Measurements from ENCODE around the gene TYRO3. TPM values are rescaled to one million over a fixed set of nuclear protein-coding genes. Genes with fewer than 3 reads are reported as not detected.
"Not testable (repeated sequence)": the region's sequence is repeated elsewhere in the genome, so short reads cannot be mapped to it uniquely, and the experiment has no call there.

The TYRO3 gene
- total and polyA plus RNA-seq, 12 donors: 1.2 to 9.6 (median 3.2) TPM

DNA sequence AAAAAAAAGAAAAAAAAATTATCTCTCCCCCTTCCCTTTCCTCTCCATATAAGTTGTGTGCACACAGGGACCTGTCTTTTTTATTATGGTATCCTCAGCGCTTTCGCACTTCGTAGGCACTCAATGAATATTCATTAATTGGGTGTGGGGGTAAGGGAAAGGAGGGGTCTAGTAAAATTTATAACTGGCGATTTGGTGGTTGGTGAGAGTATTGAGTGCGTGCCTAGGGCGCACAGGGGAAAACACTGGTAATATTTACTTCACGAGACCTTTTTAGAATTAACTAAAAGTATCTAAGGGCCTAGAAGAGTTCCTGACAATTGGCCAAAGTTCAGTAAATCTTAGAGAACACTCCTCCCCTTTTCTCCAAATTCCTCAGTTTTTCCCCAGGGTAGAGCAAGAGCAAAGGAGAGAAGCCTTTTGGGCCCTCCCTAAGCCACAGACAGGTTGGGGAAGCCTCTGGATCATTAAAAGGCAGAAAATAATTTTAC is 25.7 kb downstream of the TYRO3 start:
- Histone ChIP-seq H3K4me1 (peaks cover 0 to 11% (median 5%) of the 10 kb centered on the region in 9 donors), H3K36me3 (no peaks in the 10 kb centered on the region), H3K9me3 (no peaks in the 10 kb centered on the region), H3K27ac (peak overlapping the region in 8 of 10 donors; percentile 25 to 69 (median 54)), H3K4me3 (peak overlapping the region in 9 of 10 donors; percentile 34 to 61 (median 54)), H3K27me3 (peaks cover 0 to 17% (median 0%) of the 10 kb centered on the region in 7 donors)
- intact Hi-C loops (cut with DNase I): loop anchor here in 1 of 10 donors (2.0 kb wide), 1 partner anchor 26 kb away; the partner anchor contains the start of gene TYRO3
- WGBS, 2 donors: 96 to 97% methylated on average over 7 of the region's 7 CpGs
- no peak for DNase-seq
- no peak for TF ChIP-seq CTCF (IDR thresholded peaks at IDR 0.05)
- ATAC-seq: peak in 2 of 8 donors; percentile 27 to 30

DNA sequence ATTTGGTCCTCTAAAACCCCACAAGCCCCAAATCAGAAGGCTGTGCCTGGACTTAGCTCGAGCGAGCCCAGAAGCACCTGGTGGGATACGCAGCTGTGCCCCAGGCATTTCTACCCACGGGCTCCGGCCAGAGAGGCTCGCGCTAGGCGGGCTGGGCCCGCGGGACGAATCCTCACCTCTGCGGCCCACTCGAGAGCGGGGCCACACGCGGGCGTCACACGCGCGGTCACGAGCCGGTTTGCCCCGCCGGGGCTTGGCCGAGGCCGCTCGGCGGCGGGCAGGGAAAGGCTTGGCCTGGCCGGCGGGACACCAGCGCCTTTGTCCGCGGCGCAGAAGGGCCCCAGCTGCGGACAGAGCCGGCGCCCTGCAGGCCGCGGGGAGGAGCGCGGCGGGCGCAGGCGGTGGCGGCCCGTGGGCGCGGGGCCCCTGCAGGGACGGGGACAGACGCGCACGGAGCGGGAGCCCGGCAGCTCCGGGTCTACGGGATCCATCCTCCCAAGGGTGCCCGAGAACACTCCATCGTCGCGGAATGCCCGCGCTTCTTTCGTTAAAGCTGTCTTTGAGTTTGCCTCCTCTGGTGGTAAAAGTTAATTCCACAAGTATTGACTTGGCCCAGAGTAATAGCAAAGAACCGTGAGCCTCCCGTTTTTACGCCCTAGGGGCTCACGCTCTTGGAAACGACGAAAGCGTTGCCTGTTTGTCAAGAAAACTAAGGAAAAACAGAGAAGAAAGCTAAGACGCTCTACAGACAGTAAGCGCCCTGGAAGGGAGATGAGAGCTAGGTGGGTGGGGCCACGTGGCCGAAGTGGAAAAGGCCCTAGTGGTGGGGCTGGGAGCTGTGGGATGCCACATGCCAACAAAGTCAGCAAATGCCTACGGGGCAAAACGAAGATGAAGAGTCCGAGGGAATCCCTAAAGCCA is 26.4 kb downstream of the TYRO3 start:
- intact Hi-C loops (cut with DNase I): loop anchor here in 1 of 10 donors (2.0 kb wide), 1 partner anchor 27 kb away; the partner anchor contains the start of gene TYRO3
- H3K9me3 ChIP-seq: no peaks in the 10 kb centered on the region
- peak; percentile 82 to 90 (median 86) for ATAC-seq

DNA sequence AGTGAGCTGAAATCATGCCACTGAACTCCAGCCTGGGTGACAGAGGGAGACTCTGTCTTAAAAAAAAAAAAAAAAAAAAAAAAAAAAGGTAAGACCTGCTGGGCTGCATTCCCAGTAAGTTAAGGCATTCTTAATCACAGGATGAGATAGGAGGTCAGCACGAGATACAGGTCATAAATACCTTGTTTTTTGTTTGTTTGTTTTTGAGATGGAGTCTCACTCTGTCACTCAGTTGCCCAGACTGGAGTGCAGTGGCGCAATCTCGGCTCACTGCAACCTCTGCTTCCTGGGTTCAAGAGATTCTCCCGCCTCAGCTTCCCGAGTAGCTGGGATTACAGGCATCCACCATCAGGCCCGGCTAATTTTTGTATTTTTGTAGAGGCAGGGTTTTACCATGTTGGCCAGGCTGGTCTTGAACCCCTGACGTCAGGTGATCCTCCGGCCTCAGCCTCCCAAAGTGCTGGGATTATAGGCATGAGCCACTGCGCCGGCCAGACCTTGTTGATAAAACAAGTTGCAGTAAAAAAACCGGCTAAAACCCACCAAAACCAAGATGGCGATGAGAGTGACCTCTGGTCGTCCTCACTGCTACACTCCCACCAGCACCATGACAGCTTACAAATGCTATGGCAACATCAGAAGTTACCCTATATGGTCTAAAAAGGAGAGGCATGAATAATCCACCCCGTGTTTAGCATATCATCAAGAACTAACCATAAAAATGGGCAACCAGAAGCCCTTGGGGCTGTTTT is 27.7 kb downstream of the TYRO3 start:
- H3K9me3 ChIP-seq; H3K27ac ChIP-seq; ATAC-seq; intact Hi-C loops (cut with DNase I); H3K36me3 ChIP-seq; H3K4me3 ChIP-seq; DNase-seq: not testable (repeated sequence)
- peaks cover 0 to 17% (median 0%) of the 10 kb centered on the region in 7 donors for H3K27me3 ChIP-seq
- 93 to 95% methylated on average over 14 of the region's 14 CpGs for WGBS, 2 donors
- peaks cover 0 to 11% (median 5%) of the 10 kb centered on the region in 9 donors for H3K4me1 ChIP-seq

More for the DNA sequence above, 26.4 kb downstream of the TYRO3 start:
- DNase-seq: peak; percentile 27 to 55
- TF ChIP-seq CTCF (IDR thresholded peaks at IDR 0.05): peak; percentile 16 to 57 (median 36)
- Histone ChIP-seq H3K4me3 (peak overlapping the region in 9 of 10 donors; percentile 34 to 61 (median 54)), H3K27me3 (peaks cover 0 to 17% (median 0%) of the 10 kb centered on the region in 7 donors), H3K4me1 (peaks cover 0 to 11% (median 5%) of the 10 kb centered on the region in 9 donors), H3K36me3 (no peaks in the 10 kb centered on the region), H3K27ac (peak overlapping the region in 9 of 10 donors; percentile 25 to 69 (median 50))
- 4 to 6% methylated on average over 66 to 78 of the region's 78 CpGs for WGBS, 2 donors

DNA sequence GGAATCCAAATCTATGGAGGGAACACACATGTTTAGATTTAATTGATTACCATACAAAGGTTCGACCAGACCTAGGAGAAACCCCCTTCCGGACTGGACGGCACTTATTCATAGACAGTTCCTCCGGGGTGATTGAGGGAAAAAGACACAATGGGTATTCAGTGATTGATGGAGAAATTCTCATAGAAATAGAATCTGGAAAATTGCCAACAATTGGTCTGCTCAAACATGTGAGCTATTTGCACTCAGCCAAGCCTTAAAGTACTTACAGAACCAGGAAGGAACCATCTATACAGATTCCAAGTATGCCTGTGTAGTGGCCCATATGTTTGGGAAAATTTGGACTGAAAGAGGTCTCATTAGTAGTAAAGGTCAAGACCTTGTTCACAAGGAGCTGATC is 30.0 kb downstream of the TYRO3 start:
- Histone ChIP-seq H3K27me3 (peaks cover 0 to 24% (median 0%) of the 10 kb centered on the region in 7 donors), H3K4me1 (peaks cover 0 to 11% (median 5%) of the 10 kb centered on the region in 9 donors)
- WGBS, 2 donors: 76 to 90% methylated on average over 4 of the region's 4 CpGs
- H3K36me3 ChIP-seq; H3K9me3 ChIP-seq; H3K27ac ChIP-seq; ATAC-seq; DNase-seq; intact Hi-C loops (cut with DNase I); H3K4me3 ChIP-seq: not testable (repeated sequence)

DNA sequence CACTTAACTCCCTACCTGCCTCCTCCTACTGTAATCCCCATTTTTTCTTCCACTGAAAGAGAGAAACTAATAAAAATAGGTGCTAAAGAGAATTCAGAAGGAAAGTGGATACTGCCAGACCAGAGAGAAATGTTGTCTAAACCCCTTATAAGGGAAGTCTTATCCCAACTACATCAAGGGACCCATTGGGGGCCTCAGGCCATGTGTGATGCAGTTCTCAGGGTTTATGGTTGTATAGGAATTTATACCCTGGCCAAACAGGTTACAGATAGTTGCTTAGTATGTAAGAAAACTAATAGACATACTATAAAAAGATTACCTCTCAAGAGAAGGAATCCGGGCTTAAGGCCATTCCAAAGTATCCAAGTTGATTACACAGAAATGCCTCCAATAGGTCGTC is 30.6 kb downstream of the TYRO3 start:
- Histone ChIP-seq H3K27me3 (peaks cover 0 to 22% (median 0%) of the 10 kb centered on the region in 7 donors), H3K4me1 (peaks cover 0 to 11% (median 5%) of the 10 kb centered on the region in 9 donors)
- intact Hi-C loops (cut with DNase I); H3K4me3 ChIP-seq; DNase-seq; ATAC-seq; H3K36me3 ChIP-seq; H3K9me3 ChIP-seq; H3K27ac ChIP-seq: not testable (repeated sequence)
- WGBS, 2 donors: 69 to 75% methylated on average over 2 of the region's 2 CpGs

- not testable (repeated sequence) for DNase-seq, ATAC-seq, H3K27ac ChIP-seq, H3K4me1 ChIP-seq, H3K36me3 ChIP-seq, H3K4me3 ChIP-seq, H3K9me3 ChIP-seq
- intact Hi-C loops (cut with DNase I): loop anchor here in 1 of 10 donors (10.0 kb wide), 1 partner anchor 224 kb away; no protein-coding TSS in a partner anchor
- 77 to 82% methylated on average over 6 of the region's 6 CpGs for WGBS, 2 donors
- H3K27me3 ChIP-seq: peaks cover 0 to 11% (median 0%) of the 10 kb centered on the region in 7 donors
These were observed 32.2 kb downstream of the TYRO3 start for GRCh38 chr15:41591217-41591616.

DNA sequence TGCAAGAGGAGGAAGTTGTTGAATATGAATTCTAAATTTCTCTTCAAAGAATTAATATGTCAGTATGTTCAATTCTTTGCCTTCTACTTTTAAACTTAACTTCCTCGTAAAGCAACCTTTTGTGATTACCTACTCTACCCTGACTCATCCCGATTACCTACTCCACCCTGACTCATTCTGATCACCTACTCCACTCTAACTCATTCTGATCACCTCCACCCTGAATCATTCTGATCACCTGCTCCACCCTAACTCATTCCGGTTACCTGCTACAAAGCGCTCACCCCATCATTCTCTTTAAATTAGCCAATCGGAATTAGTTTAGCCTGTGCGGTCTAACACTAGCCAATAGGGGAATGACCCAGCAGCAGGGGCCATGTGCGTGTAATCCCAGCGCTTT is 33.7 kb downstream of the TYRO3 start:
- H3K4me3 ChIP-seq, H3K36me3 ChIP-seq, H3K4me1 ChIP-seq, DNase-seq, H3K27ac ChIP-seq, H3K9me3 ChIP-seq, ATAC-seq, H3K27me3 ChIP-seq: not testable (repeated sequence)
- intact Hi-C loops (cut with DNase I): loop anchor here in 1 of 10 donors (10.0 kb wide), 1 partner anchor 222 kb away; no protein-coding TSS in a partner anchor
- WGBS, 2 donors: 94% methylated on average over 8 of the region's 8 CpGs

Data from heart right ventricle (tissue), 16 donors.